Measurements from ENCODE around the gene PTPA. TPM values are rescaled to one million over a fixed set of nuclear protein-coding genes. Genes with fewer than 3 reads are reported as not detected.

PTPA gene
- total RNA-seq, 1 donor, result 73.5 TPM

GRCh38 chr9:129177791-129178567, 66.8 kb downstream of the PTPA start, which contains the start of gene IER5L:
IER5L (minus strand) TSS chr9:129178261; CDS start chr9:129178052, 209 bp downstream.
- DNase-seq (ENCODE audit: insufficient read length, low spot score, missing footprints), result peak; percentile 100
- peak within 1 kb of the TSS; percentile 93 for H3K27ac ChIP-seq (ENCODE audit: low read depth, low read length)
- no peak for TF ChIP-seq CTCF (IDR thresholded peaks at IDR 0.05; ENCODE audit: extremely low read depth, low read depth, low read length)
- H3K4me3 ChIP-seq (ENCODE audit: insufficient read depth, low read length), result peak within 1 kb of the TSS; percentile 93
- H3K4me1 ChIP-seq (ENCODE audit: insufficient read depth, low read length), result peaks cover 24% of the 10 kb centered on the region
- H2AFZ ChIP-seq (ENCODE audit: low read length), result no peak within 1 kb of the TSS
- peaks cover 11% of the 10 kb centered on the region for H4K20me1 ChIP-seq (ENCODE audit: insufficient read depth, low read length)
- H3K36me3 ChIP-seq (ENCODE audit: insufficient read depth, low read length), result no peaks in the 10 kb centered on the region
- no peaks in the 10 kb centered on the region for H3K27me3 ChIP-seq (ENCODE audit: insufficient read depth, low read length)
- no peaks in the 10 kb centered on the region for H3K9me3 ChIP-seq (ENCODE audit: low read depth, low read length)
- peak within 1 kb of the TSS; percentile 96 for H3K4me2 ChIP-seq (ENCODE audit: insufficient read depth, low read length)
- H3K79me2 ChIP-seq (ENCODE audit: insufficient read depth, low read length), result peaks cover 19% of the 10 kb centered on the region

- H3K36me3 ChIP-seq (ENCODE audit: insufficient read depth, low read length), result no peaks in the 10 kb centered on the region
- no peak overlapping the region for H2AFZ ChIP-seq (ENCODE audit: low read length)
- TF ChIP-seq CTCF (IDR thresholded peaks at IDR 0.05; ENCODE audit: extremely low read depth, low read depth, low read length), result no peak
- H3K79me2 ChIP-seq (ENCODE audit: insufficient read depth, low read length), result peaks cover 19% of the 10 kb centered on the region
- H4K20me1 ChIP-seq (ENCODE audit: insufficient read depth, low read length), result peaks cover 11% of the 10 kb centered on the region
- H3K9me3 ChIP-seq (ENCODE audit: low read depth, low read length), result no peaks in the 10 kb centered on the region
- peaks cover 16% of the 10 kb centered on the region for H3K4me1 ChIP-seq (ENCODE audit: insufficient read depth, low read length)
- H3K27ac ChIP-seq (ENCODE audit: low read depth, low read length), result no peak overlapping the region
- DNase-seq (ENCODE audit: insufficient read length, low spot score, missing footprints), result peak; percentile 78
- no peaks in the 10 kb centered on the region for H3K27me3 ChIP-seq (ENCODE audit: insufficient read depth, low read length)
- peak overlapping the region; percentile 92 for H3K4me3 ChIP-seq (ENCODE audit: insufficient read depth, low read length)
- peak overlapping the region; percentile 84 for H3K4me2 ChIP-seq (ENCODE audit: insufficient read depth, low read length)
Observed at GRCh38 chr9:129178568-129179382, 67.6 kb downstream of the PTPA start.

- peak; percentile 14 for DNase-seq (ENCODE audit: insufficient read length, low spot score, missing footprints)
- H2AFZ ChIP-seq (ENCODE audit: low read length), result no peak overlapping the region
- H4K20me1 ChIP-seq (ENCODE audit: insufficient read depth, low read length), result peaks cover 11% of the 10 kb centered on the region
- no peak overlapping the region for H3K4me3 ChIP-seq (ENCODE audit: insufficient read depth, low read length)
- H3K4me2 ChIP-seq (ENCODE audit: insufficient read depth, low read length), result no peak overlapping the region
- H3K27ac ChIP-seq (ENCODE audit: low read depth, low read length), result no peak overlapping the region
- H3K9me3 ChIP-seq (ENCODE audit: low read depth, low read length), result no peaks in the 10 kb centered on the region
- H3K79me2 ChIP-seq (ENCODE audit: insufficient read depth, low read length), result peaks cover 11% of the 10 kb centered on the region
- no peaks in the 10 kb centered on the region for H3K27me3 ChIP-seq (ENCODE audit: insufficient read depth, low read length)
- no peaks in the 10 kb centered on the region for H3K36me3 ChIP-seq (ENCODE audit: insufficient read depth, low read length)
- no peak for TF ChIP-seq CTCF (IDR thresholded peaks at IDR 0.05; ENCODE audit: extremely low read depth, low read depth, low read length)
- no peaks in the 10 kb centered on the region for H3K4me1 ChIP-seq (ENCODE audit: insufficient read depth, low read length)
Observed at GRCh38 chr9:129181246-129181645, 70.0 kb downstream of the PTPA start.

- H3K27ac ChIP-seq (ENCODE audit: low read depth, low read length), result no peak overlapping the region
- H3K4me2 ChIP-seq (ENCODE audit: insufficient read depth, low read length), result no peak overlapping the region
- H3K27me3 ChIP-seq (ENCODE audit: insufficient read depth, low read length), result no peaks in the 10 kb centered on the region
- no peak overlapping the region for H2AFZ ChIP-seq (ENCODE audit: low read length)
- H4K20me1 ChIP-seq (ENCODE audit: insufficient read depth, low read length), result peaks cover 6% of the 10 kb centered on the region
- no peak for TF ChIP-seq CTCF (IDR thresholded peaks at IDR 0.05; ENCODE audit: extremely low read depth, low read depth, low read length)
- no peaks in the 10 kb centered on the region for H3K4me1 ChIP-seq (ENCODE audit: insufficient read depth, low read length)
- DNase-seq (ENCODE audit: insufficient read length, low spot score, missing footprints), result peak; percentile 69
- no peaks in the 10 kb centered on the region for H3K9me3 ChIP-seq (ENCODE audit: low read depth, low read length)
- no peak overlapping the region for H3K4me3 ChIP-seq (ENCODE audit: insufficient read depth, low read length)
- H3K36me3 ChIP-seq (ENCODE audit: insufficient read depth, low read length), result no peaks in the 10 kb centered on the region
- H3K79me2 ChIP-seq (ENCODE audit: insufficient read depth, low read length), result peaks cover 3% of the 10 kb centered on the region
Observed at GRCh38 chr9:129182122-129182521, 70.9 kb downstream of the PTPA start.
